ENCODE results near the gene BRME1. TPM values are rescaled to one million over a fixed set of nuclear protein-coding genes. Genes with fewer than 3 reads are reported as not detected.

The BRME1 gene
- total RNA-seq, 1 donor from 2014 or later = 0.51 TPM

GRCh38 chr19:13887018-13887436, 18.9 kb downstream of the BRME1 start:
- no peak for DNase-seq

- no peak for DNase-seq
Measured at GRCh38 chr19:13885826-13886365, 20.0 kb downstream of the BRME1 start.

GRCh38 chr19:13884726-13885591, 21.0 kb downstream of the BRME1 start:
- no peak for DNase-seq

- DNase-seq = peak; percentile 27
Measured at GRCh38 chr19:13883516-13884064, 22.3 kb downstream of the BRME1 start.

- no peak for DNase-seq
Measured at GRCh38 chr19:13882836-13883235, 23.1 kb downstream of the BRME1 start.

GRCh38 chr19:13882419-13882795, 23.5 kb downstream of the BRME1 start:
- DNase-seq = no peak

GRCh38 chr19:13881692-13882418, 24.1 kb downstream of the BRME1 start:
- no peak for DNase-seq

GRCh38 chr19:13881251-13881691, 24.6 kb downstream of the BRME1 start:
- DNase-seq = no peak

GRCh38 chr19:13880059-13881043, 25.6 kb downstream of the BRME1 start:
- DNase-seq = peak; percentile 97

GRCh38 chr19:13877303-13877702, 28.6 kb downstream of the BRME1 start:
- DNase-seq = no peak

- DNase-seq = no peak
Measured at GRCh38 chr19:13876834-13877233, 29.1 kb downstream of the BRME1 start, which contains the start of gene NANOS3. Gene NANOS3, plus strand, starts transcription at chr19:13877134. Its CDS starts 115 bp downstream, at chr19:13877249.

GRCh38 chr19:13875824-13876223, 30.1 kb downstream of the BRME1 start:
- DNase-seq = no peak

- DNase-seq = no peak
Measured at GRCh38 chr19:13873834-13874515, 31.9 kb downstream of the BRME1 start.

- DNase-seq = peak; percentile 46
Measured at GRCh38 chr19:13872695-13873389, 33.1 kb downstream of the BRME1 start.

GRCh38 chr19:13872339-13872694, 33.6 kb downstream of the BRME1 start:
- no peak for DNase-seq

GRCh38 chr19:13870873-13871272, 35.0 kb downstream of the BRME1 start:
- no peak for DNase-seq

GRCh38 chr19:13869281-13869680, 36.6 kb downstream of the BRME1 start:
- DNase-seq = no peak

- no peak for DNase-seq
Measured at GRCh38 chr19:13868663-13869062, 37.3 kb downstream of the BRME1 start.

- no peak for DNase-seq
Measured at GRCh38 chr19:13866463-13867046, 39.4 kb downstream of the BRME1 start.
